Fibroblast of the aortic adventitia (primary cell): ENCODE measurements around the gene TMEM191C. TPM values are rescaled to one million over a fixed set of nuclear protein-coding genes. Genes with fewer than 3 reads are reported as not detected.

Source experiments
- DNase-seq: peaks from one replicate; pipeline ENCODE4 v3.0.0-alpha.2; 2010; ENCODE audit warnings: low read depth
- H3K4me3 ChIP-seq: 2 replicates; pipeline ENCODE4 v1.5.1; 2011; ENCODE audit warnings: low read depth, mild to moderate bottlenecking, control low read depth, low read length, moderate library complexity
- CTCF ChIP-seq: IDR thresholded peaks from 2 replicates; pipeline ENCODE4 v1.5.1; 2011; ENCODE audit warnings: mild to moderate bottlenecking, low read length, control low read depth, inconsistent platforms; ENCODE audit not compliant: insufficient read depth
- total RNA-seq: library from RNA; depleted of rRNA; stranded (reverse); fragments of >200 nt; gene quantifications from 2 replicates; pipeline ENCODE4 v1.2.3, GENCODE V29; 2012; ENCODE audit warnings: low replicate concordance

TMEM191C gene
- total RNA-seq, 1 donor, result 0.45 TPM

GRCh38 chr22:21443057-21443734 lies 24.0 kb upstream of the TMEM191C start:
- no peak for DNase-seq
- no peak overlapping the region for H3K4me3 ChIP-seq
- no peak for TF ChIP-seq CTCF

GRCh38 chr22:21443735-21444421 lies 23.3 kb upstream of the TMEM191C start:
- no peak overlapping the region for H3K4me3 ChIP-seq
- TF ChIP-seq CTCF, result no peak
- DNase-seq, result no peak

- no peak for TF ChIP-seq CTCF
- DNase-seq, result no peak
- no peak overlapping the region for H3K4me3 ChIP-seq
Measured at GRCh38 chr22:21444701-21445436, 22.3 kb upstream of the TMEM191C start.

GRCh38 chr22:21445437-21446127 lies 21.6 kb upstream of the TMEM191C start:
- no peak for TF ChIP-seq CTCF
- no peak overlapping the region for H3K4me3 ChIP-seq
- DNase-seq, result no peak

GRCh38 chr22:21446128-21446826 lies 20.9 kb upstream of the TMEM191C start:
- DNase-seq, result no peak
- no peak overlapping the region for H3K4me3 ChIP-seq
- TF ChIP-seq CTCF, result no peak
